Activated CD8-positive, alpha-beta T cell treated with anti-CD3 and anti-CD28 coated beads, Interleukin-2, amount 10 ng/mL, durations not matched to agents 7 days and 5 days (primary cell): ENCODE data around the gene WNT3A. TPM values are rescaled to one million over a fixed set of nuclear protein-coding genes. Genes with fewer than 3 reads are reported as not detected.

Experiments used
- ATAC-seq: fragments of 150-1000 bp; cut with Tn5 transposase; one replicate; pipeline ENCODE4 v1.10.0; 2021; ENCODE audit warnings: moderate library complexity
- CTCF ChIA-PET: fragments of 350-600 bp; sonication (Branson Sonifier 250); formaldehyde crosslinking; loops from one replicate; lab custom pipeline; 2021; ENCODE audit warnings: antibody characterized with exemption; lab: Charles Lee
- POLR2A ChIA-PET: fragments of 350-600 bp; sonication (Branson Sonifier 250); formaldehyde crosslinking; loops from one replicate; lab custom pipeline; 2021; ENCODE audit warnings: antibody characterized with exemption; lab: Charles Lee
- DNase-seq: peaks from one replicate; pipeline ENCODE4 v3.0.0-alpha.2; 2020
- H3K27ac Mint-ChIP-seq: one replicate; pipeline ENCODE4 v1.8.0; 2021; ENCODE audit warnings: mild to moderate bottlenecking, mixed read lengths
- H3K27me3 Mint-ChIP-seq: one replicate; pipeline ENCODE4 v1.8.0; 2021; ENCODE audit warnings: low read depth, mixed read lengths
- H3K36me3 Mint-ChIP-seq: one replicate; pipeline ENCODE4 v1.8.0; 2021; ENCODE audit warnings: low read depth, mixed read lengths
- H3K4me1 Mint-ChIP-seq: one replicate; pipeline ENCODE4 v1.8.0; 2021; ENCODE audit warnings: low read depth, mixed read lengths
- H3K4me3 Mint-ChIP-seq: one replicate; pipeline ENCODE4 v1.8.0; 2021; ENCODE audit warnings: mild to moderate bottlenecking, mixed read lengths
- H3K9me3 Mint-ChIP-seq: one replicate; pipeline ENCODE4 v1.8.0; 2022; ENCODE audit warnings: mixed read lengths; ENCODE audit not compliant: insufficient read depth
- total RNA-seq, 2 experiments: library from RNA; stranded (reverse); gene quantifications; one replicate each; pipeline ENCODE4 v1.2.3, GENCODE V29; 2021

WNT3A gene
- total RNA-seq, 2 experiments from 2014 or later, result not detected

- H3K27ac Mint-ChIP-seq, result no peak overlapping the region
- H3K9me3 Mint-ChIP-seq, result no peaks in the 10 kb centered on the region
- peaks cover 2% of the 10 kb centered on the region for H3K4me1 Mint-ChIP-seq
- POLR2A ChIA-PET, result no interaction called here
- no peaks in the 10 kb centered on the region for H3K36me3 Mint-ChIP-seq
- no peak overlapping the region for H3K4me3 Mint-ChIP-seq
- DNase-seq, result no peak
- no peaks in the 10 kb centered on the region for H3K27me3 Mint-ChIP-seq
- no peak for ATAC-seq
- CTCF ChIA-PET, result no interaction called here
Measured at GRCh38 chr1:228073061-228073856, 66.5 kb downstream of the WNT3A start.

- ATAC-seq (no peak), DNase-seq (no peak)
- ChIA-PET POLR2A (no interaction called here), CTCF (no interaction called here)
- no peak overlapping the region for H3K27ac Mint-ChIP-seq
- no peaks in the 10 kb centered on the region for H3K9me3 Mint-ChIP-seq
- no peaks in the 10 kb centered on the region for H3K36me3 Mint-ChIP-seq
- H3K27me3 Mint-ChIP-seq, result no peaks in the 10 kb centered on the region
- no peak overlapping the region for H3K4me3 Mint-ChIP-seq
- peaks cover 6% of the 10 kb centered on the region for H3K4me1 Mint-ChIP-seq
Measured at GRCh38 chr1:228073857-228074545, 67.2 kb downstream of the WNT3A start.

- ATAC-seq, result no peak
- Mint-ChIP-seq H3K4me1 (peaks cover 10% of the 10 kb centered on the region), H3K27ac (no peak overlapping the region), H3K36me3 (peaks cover 2% of the 10 kb centered on the region), H3K4me3 (no peak overlapping the region), H3K9me3 (no peaks in the 10 kb centered on the region), H3K27me3 (no peaks in the 10 kb centered on the region)
- ChIA-PET POLR2A (no interaction called here), CTCF (no interaction called here)
- DNase-seq, result no peak
Measured at GRCh38 chr1:228074954-228075730, 68.3 kb downstream of the WNT3A start.

- ChIA-PET POLR2A (no interaction called here), CTCF (no interaction called here)
- Mint-ChIP-seq H3K27me3 (no peaks in the 10 kb centered on the region), H3K9me3 (no peaks in the 10 kb centered on the region), H3K27ac (no peak overlapping the region), H3K36me3 (peaks cover 2% of the 10 kb centered on the region), H3K4me3 (no peak overlapping the region), H3K4me1 (peaks cover 10% of the 10 kb centered on the region)
- DNase-seq, result no peak
- ATAC-seq, result no peak
Measured at GRCh38 chr1:228075801-228076271, 69.0 kb downstream of the WNT3A start.

GRCh38 chr1:228076796-228077430 lies 70.1 kb downstream of the WNT3A start:
- DNase-seq, result no peak
- Mint-ChIP-seq H3K36me3 (peaks cover 2% of the 10 kb centered on the region), H3K9me3 (no peaks in the 10 kb centered on the region), H3K4me1 (peaks cover 13% of the 10 kb centered on the region), H3K27me3 (no peaks in the 10 kb centered on the region), H3K27ac (peak overlapping the region; percentile 23), H3K4me3 (no peak overlapping the region)
- ATAC-seq, result no peak
- CTCF ChIA-PET, result interaction anchor here (1.8 kb wide), 1 partner anchor 77 kb away, joined by 5 read pairs; no protein-coding TSS in a partner anchor
- POLR2A ChIA-PET, result no interaction called here

- H3K27me3 Mint-ChIP-seq, result no peaks in the 10 kb centered on the region
- no peaks in the 10 kb centered on the region for H3K9me3 Mint-ChIP-seq
- H3K36me3 Mint-ChIP-seq, result peaks cover 2% of the 10 kb centered on the region
- no peak overlapping the region for H3K4me3 Mint-ChIP-seq
- POLR2A ChIA-PET, result no interaction called here
- CTCF ChIA-PET, result interaction anchor here (1.8 kb wide), 1 partner anchor 78 kb away, joined by 5 read pairs; no protein-coding TSS in a partner anchor
- DNase-seq, result no peak
- no peak for ATAC-seq
- no peak overlapping the region for H3K27ac Mint-ChIP-seq
- H3K4me1 Mint-ChIP-seq, result peaks cover 13% of the 10 kb centered on the region
Measured at GRCh38 chr1:228077565-228078330, 71.0 kb downstream of the WNT3A start.

GRCh38 chr1:228079013-228079412 lies 72.2 kb downstream of the WNT3A start:
- H3K4me1 Mint-ChIP-seq, result peaks cover 18% of the 10 kb centered on the region
- DNase-seq, result no peak
- H3K4me3 Mint-ChIP-seq, result no peak overlapping the region
- H3K27me3 Mint-ChIP-seq, result no peaks in the 10 kb centered on the region
- no peak for ATAC-seq
- CTCF ChIA-PET, result no interaction called here
- H3K36me3 Mint-ChIP-seq, result peaks cover 10% of the 10 kb centered on the region
- no peaks in the 10 kb centered on the region for H3K9me3 Mint-ChIP-seq
- no peak overlapping the region for H3K27ac Mint-ChIP-seq
- POLR2A ChIA-PET, result no interaction called here

GRCh38 chr1:228079601-228080263 lies 72.9 kb downstream of the WNT3A start:
- Mint-ChIP-seq H3K9me3 (no peaks in the 10 kb centered on the region), H3K4me3 (no peak overlapping the region), H3K27ac (peak overlapping the region; percentile 63), H3K27me3 (no peaks in the 10 kb centered on the region), H3K4me1 (peaks cover 25% of the 10 kb centered on the region), H3K36me3 (peaks cover 18% of the 10 kb centered on the region)
- ChIA-PET CTCF (interaction anchor here (0.8 kb wide), 1 partner anchor 87 kb away, joined by 3 read pairs; no protein-coding TSS in a partner anchor), POLR2A (no interaction called here)
- ATAC-seq (no peak), DNase-seq (no peak)

GRCh38 chr1:228081144-228081543 lies 74.3 kb downstream of the WNT3A start:
- H3K27me3 Mint-ChIP-seq, result no peaks in the 10 kb centered on the region
- H3K4me3 Mint-ChIP-seq, result peak overlapping the region; percentile 94
- POLR2A ChIA-PET, result interaction anchor here (0.7 to 3.3 kb wide), 6 partner anchors 10 to 1107 kb away, joined by 3 to 23 read pairs (median 13); partner anchors contain the start of genes GUK1 and IBA57
- no peaks in the 10 kb centered on the region for H3K9me3 Mint-ChIP-seq
- CTCF ChIA-PET, result interaction anchor here (1.1 kb wide), 1 partner anchor 21 kb away, joined by 3 read pairs; no protein-coding TSS in a partner anchor
- no peak for DNase-seq
- peaks cover 30% of the 10 kb centered on the region for H3K36me3 Mint-ChIP-seq
- H3K27ac Mint-ChIP-seq, result peak overlapping the region; percentile 92
- peaks cover 38% of the 10 kb centered on the region for H3K4me1 Mint-ChIP-seq
- no peak for ATAC-seq

GRCh38 chr1:228081578-228082213 lies 74.9 kb downstream of the WNT3A start:
- CTCF ChIA-PET, result interaction anchor here (1.1 to 1.4 kb wide), 3 partner anchors 9 to 82 kb away, joined by 3 to 5 read pairs (median 4); no protein-coding TSS in a partner anchor
- peak; percentile 9 for ATAC-seq
- H3K27ac Mint-ChIP-seq, result peak overlapping the region; percentile 92
- H3K4me1 Mint-ChIP-seq, result peaks cover 41% of the 10 kb centered on the region
- H3K27me3 Mint-ChIP-seq, result no peaks in the 10 kb centered on the region
- H3K9me3 Mint-ChIP-seq, result no peaks in the 10 kb centered on the region
- POLR2A ChIA-PET, result interaction anchor here (0.6 to 3.3 kb wide), 16 partner anchors 10 to 324 kb away, joined by 3 to 25 read pairs (median 4); partner anchors contain the start of genes GUK1, IBA57 and MRPL55
- H3K36me3 Mint-ChIP-seq, result peaks cover 33% of the 10 kb centered on the region
- DNase-seq, result peak; percentile 34
- peak overlapping the region; percentile 94 for H3K4me3 Mint-ChIP-seq
